AML-193 (cell line): Measurements from ENCODE around the gene SCMH1.

Experiments
- DNase-seq, 2 experiments: peaks; one replicate each; lab custom pipeline; 2025; lab: John Stamatoyannopoulos, UW

SCMH1 gene

DNA sequence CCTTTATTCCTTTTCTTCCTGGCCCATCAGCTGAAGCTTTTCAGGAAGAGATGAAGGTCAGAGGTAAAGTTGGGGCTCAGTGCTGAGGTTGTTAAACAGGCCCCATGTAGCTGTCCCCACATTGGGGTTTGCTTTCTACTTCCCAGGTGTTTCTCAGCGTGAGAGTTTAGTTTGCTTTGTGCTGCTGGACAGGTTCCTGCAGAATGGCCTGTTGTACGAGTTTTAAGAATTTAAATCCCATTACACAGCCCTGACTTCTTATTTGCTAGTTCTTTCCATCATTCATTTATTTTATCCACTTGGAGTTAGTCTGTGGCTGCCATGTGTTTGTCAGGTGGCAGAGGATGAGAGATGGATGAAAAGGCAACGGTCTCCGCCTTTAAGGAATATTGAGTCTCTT, 243.4 kb downstream of the SCMH1 start:
- no peak for DNase-seq

DNA sequence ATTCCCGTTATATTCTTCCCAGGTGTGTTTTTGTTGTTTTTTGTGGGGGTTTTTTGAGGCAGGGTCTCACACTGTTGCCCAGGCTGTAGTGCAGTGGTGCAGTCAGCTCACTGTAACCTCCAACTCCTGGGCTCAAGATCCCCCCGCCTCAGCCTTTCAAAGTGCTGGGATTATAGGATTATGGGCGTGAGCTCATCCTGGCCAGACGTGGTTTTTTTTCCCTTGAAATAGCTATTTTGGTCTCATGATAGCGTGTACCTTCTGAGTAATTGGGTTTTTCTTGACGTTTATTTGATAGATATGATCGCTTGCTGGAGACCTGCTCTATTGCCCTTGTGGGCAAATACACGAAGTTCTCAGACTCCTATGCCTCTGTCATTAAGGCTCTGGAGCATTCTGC, 245.0 kb downstream of the SCMH1 start:
- DNase-seq: no peak

DNA sequence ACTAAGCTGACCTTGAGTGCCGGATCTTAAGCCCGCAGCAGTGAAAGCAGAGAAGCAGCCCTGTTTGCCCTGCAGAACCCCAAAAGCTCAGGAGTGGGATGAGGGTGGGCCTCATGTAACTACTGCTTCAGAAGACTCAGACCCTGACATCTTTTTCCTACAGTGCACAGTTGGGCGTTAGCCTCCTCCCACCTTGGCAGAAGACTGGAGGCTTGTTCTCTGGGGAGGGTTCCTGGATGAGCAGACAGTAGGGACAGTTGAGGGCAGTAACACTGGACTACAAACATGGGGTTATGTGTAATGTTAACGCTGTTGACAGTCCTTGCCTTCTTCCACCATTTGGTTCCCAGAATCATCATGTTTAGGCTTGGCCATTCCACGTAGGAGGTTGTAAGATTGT, 253.0 kb downstream of the SCMH1 start:
- DNase-seq: no peak

DNA sequence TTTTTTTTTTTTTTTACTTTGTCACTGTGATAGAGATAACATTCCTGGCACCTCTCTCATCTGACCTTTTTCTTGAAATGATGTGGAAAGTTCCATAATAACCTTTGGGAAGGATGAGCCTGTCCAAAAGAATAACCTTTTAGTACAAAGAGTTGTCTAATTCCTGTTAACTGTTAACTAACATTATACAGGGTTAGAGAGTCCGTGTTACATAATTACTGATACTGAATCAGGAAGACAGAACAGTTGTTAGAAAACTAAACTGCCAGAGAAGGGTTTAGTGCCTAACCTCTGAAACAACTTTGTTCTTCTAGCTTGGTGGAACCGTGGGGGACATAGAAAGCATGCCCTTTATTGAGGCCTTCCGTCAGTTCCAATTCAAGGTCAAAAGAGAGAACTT, 253.8 kb downstream of the SCMH1 start:
- DNase-seq: no peak

DNA sequence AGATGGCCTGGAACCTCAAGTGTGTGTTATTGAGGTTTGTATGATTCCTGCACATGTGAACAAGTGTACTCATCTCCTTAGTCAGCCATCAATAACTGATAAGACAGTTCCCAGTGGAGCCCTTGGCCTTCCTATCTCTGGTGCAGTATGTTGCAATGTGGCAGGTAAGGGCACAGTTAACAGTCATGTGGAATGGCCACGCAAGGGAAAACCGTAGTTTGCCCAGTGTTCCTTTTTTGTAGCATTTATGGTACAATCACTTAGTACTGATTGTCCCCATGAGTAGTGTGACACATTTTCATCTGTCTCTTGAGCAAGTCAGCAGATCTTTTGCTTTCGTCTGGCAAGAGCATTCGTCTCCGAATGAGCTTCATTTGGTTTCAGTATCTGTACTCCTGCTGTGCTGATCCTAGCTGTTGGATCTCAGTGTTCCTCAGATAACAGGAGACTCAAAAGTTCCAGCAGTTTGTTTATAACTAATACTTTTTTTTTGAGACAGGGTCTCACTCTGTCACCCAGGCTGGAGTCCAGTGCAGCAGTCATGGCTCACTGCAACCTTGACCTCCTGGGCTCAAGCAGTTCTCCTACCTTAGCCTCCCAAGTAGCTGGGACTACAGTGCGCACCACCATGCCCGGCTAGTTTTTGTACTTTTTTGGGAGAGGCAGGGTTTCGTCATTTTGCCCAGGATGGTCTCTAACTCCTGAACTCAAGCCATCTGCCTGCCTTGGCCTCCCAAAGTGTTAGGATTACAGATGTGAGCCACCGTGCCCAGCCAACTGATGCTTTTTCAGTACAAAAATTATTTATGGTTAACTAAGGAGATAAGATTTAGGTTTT, 254.4 kb downstream of the SCMH1 start:
- no peak for DNase-seq

DNA sequence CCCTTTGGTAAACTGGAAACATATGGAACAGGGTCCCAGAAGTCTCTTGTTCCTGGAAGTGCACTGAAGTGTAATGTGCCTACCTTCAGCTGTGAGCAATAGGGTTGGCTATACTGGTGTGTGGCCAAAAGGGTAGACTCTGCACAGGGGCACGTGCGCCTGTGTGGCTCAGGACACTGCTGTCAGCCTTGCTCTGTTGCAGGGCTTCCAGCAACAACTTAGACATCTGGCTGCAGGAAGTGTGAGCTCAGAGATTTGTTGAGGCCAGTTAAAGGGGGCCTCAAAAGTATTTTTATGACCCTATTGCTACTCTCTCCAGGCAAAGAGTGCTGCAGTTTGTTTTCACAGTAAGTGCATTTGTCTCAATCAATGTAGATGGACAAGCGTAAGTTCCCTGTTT, 255.2 kb downstream of the SCMH1 start:
- no peak for DNase-seq

DNA sequence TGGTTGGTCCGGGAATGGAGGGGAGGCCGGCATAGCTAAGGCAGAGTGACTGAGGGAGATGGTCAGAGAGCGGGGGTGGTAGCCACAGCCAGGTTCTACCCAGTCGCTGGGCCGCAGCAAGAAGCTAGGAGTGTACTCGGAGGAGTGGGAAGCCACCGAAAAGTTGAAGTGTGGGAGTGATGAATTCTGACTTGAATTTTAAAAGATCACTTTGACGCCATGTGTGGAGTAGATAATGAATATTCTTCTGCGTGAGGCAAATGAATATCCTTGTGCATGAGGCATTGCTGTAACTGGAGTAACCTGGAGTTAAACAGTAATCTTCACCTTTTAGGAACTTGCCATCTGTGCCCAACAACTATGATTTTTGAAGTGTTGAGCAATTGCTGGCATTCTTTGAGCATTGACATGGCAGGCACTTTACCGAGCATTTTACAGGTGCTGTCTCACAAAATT, 255.8 kb downstream of the SCMH1 start:
- no peak for DNase-seq

DNA sequence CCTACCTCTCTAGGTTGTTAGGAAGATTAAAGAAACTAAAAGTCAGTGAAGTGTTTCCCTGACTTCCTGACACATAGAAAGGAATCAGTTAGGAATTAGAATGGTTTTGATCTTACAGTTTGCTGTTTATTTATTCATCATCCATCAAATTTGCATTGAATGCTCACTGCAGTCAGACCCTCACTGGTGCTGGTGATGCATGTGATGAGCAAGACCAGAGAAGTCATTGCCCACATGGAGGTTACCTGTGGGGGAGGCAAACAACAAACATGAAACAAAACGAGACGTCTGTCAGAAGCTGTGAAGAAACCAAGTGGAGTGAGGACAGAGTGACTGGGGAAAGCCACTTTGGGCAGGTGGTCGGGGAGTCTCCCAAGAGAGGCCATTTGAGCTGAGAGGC, 256.2 kb downstream of the SCMH1 start:
- no peak for DNase-seq

DNA sequence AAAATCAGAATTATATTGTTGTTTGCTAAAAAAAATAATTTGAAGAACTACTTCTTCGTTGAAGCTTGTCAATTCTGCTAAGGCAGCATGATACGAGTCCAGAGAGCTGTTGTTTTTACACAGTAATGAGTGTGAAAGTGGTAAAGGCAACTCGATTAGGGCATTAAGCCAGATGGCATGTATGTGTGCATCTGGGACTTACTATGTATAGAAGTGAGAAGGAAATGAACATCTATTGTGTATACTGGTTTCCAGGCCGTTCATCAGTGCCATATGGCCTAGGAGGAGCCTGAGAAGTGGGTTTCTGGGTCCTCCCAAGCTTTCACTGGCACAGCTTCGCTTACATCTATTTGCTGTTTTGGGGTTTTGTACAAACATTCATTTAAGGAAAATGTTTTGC, 256.9 kb downstream of the SCMH1 start:
- no peak for DNase-seq

DNA sequence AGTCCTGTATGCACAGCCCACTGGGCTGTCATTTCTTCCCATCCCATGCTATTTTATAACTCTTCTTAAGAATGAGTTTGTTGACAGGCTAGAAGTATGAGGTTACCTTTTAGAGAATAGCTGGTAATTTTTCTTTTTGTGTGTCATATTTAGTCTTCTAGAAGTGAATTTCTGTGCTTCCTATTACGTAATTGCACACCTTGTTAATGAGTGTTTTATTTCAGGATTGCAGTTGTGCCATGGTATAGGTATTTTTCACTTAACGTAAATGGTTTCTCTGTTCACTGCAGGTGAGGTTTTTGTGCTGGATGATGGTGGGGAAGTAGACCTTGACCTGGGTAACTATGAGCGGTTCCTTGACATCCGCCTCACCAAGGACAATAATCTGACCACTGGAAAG, 257.6 kb downstream of the SCMH1 start:
- DNase-seq: no peak

DNA sequence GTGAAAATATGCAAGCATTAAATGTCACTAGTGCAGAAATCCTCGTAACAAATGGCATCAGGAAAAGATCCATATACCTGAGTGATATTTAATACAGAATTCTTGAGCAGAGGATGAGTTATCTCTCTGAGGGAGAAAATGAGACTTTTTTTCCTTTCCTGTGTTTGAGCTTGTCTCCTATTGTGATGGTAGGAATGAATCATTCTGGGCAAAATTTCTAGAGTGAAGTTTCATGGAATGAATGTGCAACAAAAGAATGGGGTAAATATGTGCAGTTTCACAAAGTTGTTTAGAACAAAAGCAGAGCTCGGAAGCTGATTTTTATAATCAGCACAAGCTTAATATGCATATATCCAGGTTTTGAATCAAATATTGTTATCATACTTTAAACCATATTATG, 258.0 kb downstream of the SCMH1 start:
- no peak for DNase-seq

DNA sequence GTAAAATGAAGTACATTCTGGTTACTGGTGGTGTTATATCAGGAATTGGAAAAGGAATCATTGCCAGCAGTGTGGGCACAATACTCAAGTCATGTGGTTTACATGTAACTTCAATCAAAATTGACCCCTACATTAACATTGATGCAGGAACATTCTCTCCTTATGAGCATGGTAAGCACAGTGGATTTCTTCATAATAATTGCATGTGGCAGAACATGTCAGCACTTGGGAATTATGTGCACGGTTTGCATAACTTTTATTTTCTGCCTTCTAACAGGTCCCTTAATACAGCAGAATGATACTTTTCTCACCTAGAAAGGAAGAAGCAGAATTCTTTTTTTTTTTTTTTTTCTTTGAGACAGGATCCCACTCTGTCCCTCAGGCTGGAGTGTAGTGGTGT, 258.8 kb downstream of the SCMH1 start:
- DNase-seq: no peak

DNA sequence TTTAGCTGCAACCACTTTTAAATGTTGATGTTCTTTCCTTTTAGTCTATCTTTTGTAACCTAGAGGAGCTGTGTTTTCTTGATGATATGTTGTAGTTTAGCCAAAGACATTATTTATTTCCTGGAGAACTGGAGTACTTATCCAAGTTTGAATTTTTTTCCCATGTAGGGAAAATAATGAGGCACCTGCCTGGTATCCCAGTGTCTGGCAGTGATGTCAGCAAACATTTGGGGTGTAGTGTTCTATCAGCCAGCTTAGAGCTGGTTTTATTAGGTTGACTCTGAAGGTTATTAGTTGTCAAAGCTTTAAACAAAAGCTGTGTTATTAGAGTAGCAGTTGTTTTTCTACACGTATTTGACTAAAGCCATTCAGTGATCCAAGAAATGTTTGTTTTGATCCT, 259.4 kb downstream of the SCMH1 start:
- DNase-seq: no peak

DNA sequence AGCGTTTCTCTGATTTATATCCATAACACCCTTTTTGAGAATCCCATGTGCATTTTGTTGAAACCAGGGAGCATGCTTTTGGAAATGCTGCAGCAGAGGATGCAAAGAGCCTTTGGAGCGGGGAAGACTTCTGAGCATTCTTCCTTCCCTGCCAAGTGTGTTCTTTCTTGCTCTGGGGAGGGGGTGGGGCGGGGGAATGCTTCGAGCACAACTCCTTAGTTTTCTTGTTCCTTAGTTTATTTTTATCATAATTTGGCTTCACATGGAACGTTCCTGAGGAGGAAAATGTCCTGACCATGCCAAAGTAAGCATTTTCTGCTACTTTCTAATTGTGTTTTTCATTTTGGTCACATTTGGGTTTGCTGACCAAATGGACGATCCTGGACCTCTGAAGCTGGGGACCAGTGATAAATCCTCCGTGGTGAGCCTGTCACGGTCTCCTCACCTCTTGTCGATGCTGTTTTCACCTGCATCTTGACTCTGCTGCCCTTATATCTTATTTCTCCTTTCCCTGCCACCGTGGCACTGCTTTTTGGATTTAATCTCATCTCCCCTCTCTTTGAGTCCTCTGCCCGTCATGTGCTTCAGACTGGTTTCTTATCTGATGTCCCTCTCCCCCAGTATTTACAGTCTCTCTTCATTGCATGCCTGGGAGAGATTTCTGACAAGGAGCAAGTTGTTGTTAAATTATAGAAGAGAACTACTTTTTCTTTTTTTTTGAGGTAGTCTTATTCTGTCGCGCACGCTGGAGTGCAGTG, 260.2 kb downstream of the SCMH1 start:
- DNase-seq: no peak

DNA sequence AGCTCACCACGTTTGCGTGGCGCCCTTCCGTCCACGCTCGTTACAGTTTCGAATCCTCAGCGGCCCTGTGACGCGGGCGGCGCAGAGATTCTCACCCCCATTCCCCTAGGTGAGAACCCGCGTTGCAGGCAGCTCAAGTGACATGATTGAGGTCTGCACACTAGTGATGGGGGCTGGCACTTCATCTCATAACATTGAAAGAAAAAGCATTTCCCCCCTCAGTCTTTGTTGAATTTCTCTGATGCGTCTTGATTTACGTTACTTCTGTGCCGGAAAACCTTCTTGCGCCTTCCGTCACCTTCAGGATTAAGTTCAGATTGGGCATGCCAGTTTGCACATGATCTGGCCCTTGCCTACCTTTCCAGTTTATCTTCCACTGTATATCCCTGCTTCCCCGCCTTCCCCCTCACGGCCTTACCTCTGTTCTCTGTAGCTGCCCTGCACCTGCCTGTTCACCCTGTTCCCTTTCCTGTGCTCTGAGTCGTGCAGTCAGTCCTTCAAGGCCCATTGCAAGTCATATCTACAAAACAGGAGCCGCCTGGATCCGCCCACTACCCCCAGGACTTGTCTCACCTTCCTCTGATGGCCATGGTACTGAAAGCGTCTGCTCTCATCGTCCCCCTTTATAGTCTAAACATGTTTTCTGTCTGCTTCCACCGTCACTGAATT, 261.5 kb downstream of the SCMH1 start:
- DNase-seq: peak in 1 of 2 experiments; percentile 6

DNA sequence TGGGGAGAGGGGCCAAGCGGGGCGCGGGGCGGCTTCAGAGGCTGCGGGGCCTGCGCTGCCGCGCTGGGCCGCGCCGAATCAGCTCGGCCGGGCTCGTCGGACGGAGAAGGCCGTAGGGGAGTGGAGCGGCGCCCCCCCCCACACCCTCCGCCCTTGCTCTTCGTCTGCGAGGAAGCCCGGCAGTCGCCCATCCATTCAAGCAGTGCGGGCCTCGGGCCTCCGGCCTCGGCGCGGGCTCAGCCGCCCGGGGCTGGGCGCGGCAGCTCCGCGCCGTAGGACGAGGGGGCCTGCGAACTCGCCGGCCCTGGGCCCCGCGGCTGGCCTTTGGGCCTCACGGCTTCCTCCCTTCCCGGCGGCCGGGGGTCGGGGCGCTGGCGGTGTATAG, 262.0 kb downstream of the SCMH1 start:
- DNase-seq: no peak

DNA sequence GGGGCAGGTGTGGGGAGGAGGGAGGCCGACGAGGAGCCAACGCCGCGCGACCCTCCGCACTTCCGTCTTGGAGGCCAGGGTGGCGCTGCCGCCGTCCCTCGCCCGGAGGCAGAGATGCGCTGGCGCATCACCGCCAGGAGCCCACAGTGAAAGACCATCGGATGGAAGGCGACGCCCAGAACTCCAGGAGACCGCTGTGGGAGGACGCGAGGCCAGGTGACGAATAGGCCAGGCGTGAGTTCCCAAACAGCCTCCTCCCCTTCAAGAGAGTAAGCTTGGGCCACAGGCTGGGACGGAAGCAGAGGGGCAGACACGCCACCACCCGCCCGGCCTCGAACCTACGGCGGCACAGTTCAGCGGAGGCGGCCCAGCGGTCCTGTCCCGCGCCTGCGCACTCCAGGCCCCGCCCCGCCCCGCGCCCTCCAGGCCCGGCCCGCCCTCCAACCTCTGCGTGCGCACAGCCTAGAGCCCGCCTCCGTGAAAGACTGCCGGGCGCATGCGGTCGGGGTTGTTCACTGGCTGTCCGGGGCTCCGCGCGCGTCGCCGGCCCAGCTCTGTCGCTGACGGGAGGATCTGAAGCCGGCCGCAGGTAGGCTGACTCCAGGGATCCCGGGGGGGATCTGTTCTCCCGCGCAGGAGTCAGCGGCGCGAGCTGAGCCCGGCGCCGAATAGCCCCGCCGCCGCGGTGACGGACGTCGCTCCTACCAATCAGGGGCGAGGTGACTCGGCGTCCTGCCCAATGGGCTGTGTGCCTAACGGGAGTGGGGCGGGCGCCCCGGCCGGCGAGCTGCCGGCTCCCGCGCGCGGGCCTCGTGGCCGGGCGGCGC, 262.7 kb downstream of the SCMH1 start, which contains the start of gene CTPS1:
CTPS1 (plus strand) TSS at position 456 of the 827 bp plus-strand sequence. CDS start 3,595 bp downstream, outside the sequence.
- DNase-seq: peak; percentile 78 to 87

DNA sequence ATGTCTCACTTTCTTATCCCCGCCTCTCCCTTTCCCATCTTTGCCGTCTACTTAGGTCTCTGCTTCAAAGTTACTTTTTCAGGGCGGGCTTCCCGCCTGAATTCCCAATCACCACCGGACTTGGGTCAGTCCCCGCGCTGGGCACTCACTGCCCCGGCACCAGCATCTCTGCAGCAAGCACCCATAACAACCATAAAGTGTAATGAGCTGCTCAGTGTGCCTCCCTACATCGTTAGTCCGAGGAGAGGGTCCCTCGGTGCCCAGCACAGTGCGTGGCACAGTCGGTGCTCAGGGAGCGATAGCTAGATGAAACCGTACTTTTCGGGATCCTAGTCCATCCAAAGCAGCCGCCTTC, 263.2 kb downstream of the SCMH1 start:
- DNase-seq: no peak

DNA sequence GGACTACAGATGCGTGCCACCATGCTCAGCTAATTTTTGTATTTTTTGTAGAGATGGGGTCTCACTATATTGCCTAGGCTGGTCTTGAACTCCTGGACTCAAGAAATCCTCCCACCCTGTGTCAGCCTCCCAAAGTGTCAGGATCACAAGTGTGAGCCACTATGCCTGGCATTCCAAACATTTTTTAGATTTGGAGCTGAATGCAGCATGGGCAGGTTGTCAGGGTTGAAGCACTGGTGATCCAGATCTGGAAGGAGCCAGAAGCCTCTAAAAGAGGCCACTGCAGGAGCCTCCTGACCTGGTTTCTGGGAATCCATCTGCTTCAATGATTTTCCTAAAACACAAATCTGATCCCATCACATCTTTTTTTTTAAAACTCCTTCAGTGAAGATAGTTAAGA, 264.4 kb downstream of the SCMH1 start:
- DNase-seq: no peak
